Tibial artery (tissue), 4 donors: ENCODE data around the gene PCSK9.
A peak's percentile ranks its signal among the peaks of the same experiment; 100 is the strongest.

Source experiments
- DNase-seq, 2 donors: peaks; one replicate each; pipeline ENCODE4 v3.0.0-alpha.2; 2019
- H3K27ac ChIP-seq, 2 donors: fragments of 200-600 bp; sonication (generic) in 1 of 2; 1 replicate in 1 of 2; 2 replicates in 1 of 2; pipeline ENCODE4 v1.5.1; 2018 to 2019; ENCODE audit warnings: mild to moderate bottlenecking in 1 of 2
- H3K27me3 ChIP-seq, 2 donors: fragments of 200-600 bp; sonication (generic) in 1 of 2; one replicate each; pipeline versions ENCODE4 v1.5.1 to v1.6.0; 2016 to 2019
- H3K36me3 ChIP-seq, 3 donors: fragments of 200-600 bp; sonication (generic) in 2 of 3; one replicate each; pipeline ENCODE4 v1.5.1; 2016 to 2019; ENCODE audit warnings: mild to moderate bottlenecking in 2 of 3
- H3K4me1 ChIP-seq, 4 donors: fragments of 200-600 bp; sonication (generic) in 2 of 4; 1 replicate in 3 of 4; 2 replicates in 1 of 4; pipeline ENCODE4 v1.5.1; 2016 to 2019
- H3K4me3 ChIP-seq, 2 donors: fragments of 200-600 bp; sonication (generic) in 1 of 2; 1 replicate in 1 of 2; 2 replicates in 1 of 2; pipeline ENCODE4 v1.5.1; 2018 to 2019; ENCODE audit warnings: mild to moderate bottlenecking in 2 of 2
- H3K9me3 ChIP-seq, 3 donors: fragments of 200-600 bp; sonication (generic) in 1 of 3; one replicate each; pipeline ENCODE4 v1.5.1; 2016 to 2019
- CTCF ChIP-seq, 2 experiments: fragments of 200-600 bp in 1 of 2; fragments of 450-650 bp in 1 of 2; IDR thresholded peaks; one replicate each; pipeline ENCODE4 v1.5.1; 2017 to 2019; ENCODE audit warnings: antibody characterized with exemption in 2 of 2, mild to moderate bottlenecking in 1 of 2, moderate library complexity in 1 of 2
- intact Hi-C: fragments of 100-400 bp; cut with DNase I; formaldehyde crosslinking; loops from one replicate; pipeline ENCODE4 v1.15.0; 2023; ENCODE audit warnings: low total_unique reads

The PCSK9 gene

GRCh38 chr1:55002686-55003085 lies 36.7 kb upstream of the PCSK9 start:
- intact Hi-C loops, result no loop called here
- no peak for TF ChIP-seq CTCF (IDR thresholded peaks at IDR 0.05)
- H3K27me3 ChIP-seq, result peaks cover 0 to 24% of the 10 kb centered on the region in 2 donors
- H3K9me3 ChIP-seq, result no peaks in the 10 kb centered on the region
- no peak overlapping the region for H3K4me3 ChIP-seq
- no peak overlapping the region for H3K27ac ChIP-seq
- no peak for DNase-seq
- no peaks in the 10 kb centered on the region for H3K4me1 ChIP-seq
- no peaks in the 10 kb centered on the region for H3K36me3 ChIP-seq

GRCh38 chr1:55005351-55006140 lies 33.8 kb upstream of the PCSK9 start:
- intact Hi-C loops, result no loop called here
- H3K27me3 ChIP-seq, result peaks cover 0 to 3% of the 10 kb centered on the region in 2 donors
- H3K4me3 ChIP-seq, result no peak overlapping the region
- no peak for DNase-seq
- no peak for TF ChIP-seq CTCF (IDR thresholded peaks at IDR 0.05)
- H3K9me3 ChIP-seq, result no peaks in the 10 kb centered on the region
- H3K4me1 ChIP-seq, result no peaks in the 10 kb centered on the region
- no peak overlapping the region for H3K27ac ChIP-seq
- no peaks in the 10 kb centered on the region for H3K36me3 ChIP-seq

- Histone ChIP-seq H3K36me3 (no peaks in the 10 kb centered on the region), H3K27ac (no peak overlapping the region), H3K4me3 (no peak overlapping the region), H3K9me3 (no peaks in the 10 kb centered on the region), H3K27me3 (peaks cover 0 to 3% of the 10 kb centered on the region in 2 donors), H3K4me1 (no peaks in the 10 kb centered on the region)
- no peak for TF ChIP-seq CTCF (IDR thresholded peaks at IDR 0.05)
- intact Hi-C loops, result no loop called here
- DNase-seq, result peak in 1 of 2 donors; percentile 49
Measured at GRCh38 chr1:55006931-55007330, 32.4 kb upstream of the PCSK9 start.

- Histone ChIP-seq H3K27me3 (peaks cover 0 to 10% of the 10 kb centered on the region in 2 donors), H3K27ac (no peak overlapping the region), H3K9me3 (no peaks in the 10 kb centered on the region), H3K36me3 (no peaks in the 10 kb centered on the region), H3K4me1 (no peaks in the 10 kb centered on the region), H3K4me3 (no peak overlapping the region)
- no peak for TF ChIP-seq CTCF (IDR thresholded peaks at IDR 0.05)
- intact Hi-C loops, result no loop called here
- no peak for DNase-seq
Measured at GRCh38 chr1:55007625-55008024, 31.7 kb upstream of the PCSK9 start.

GRCh38 chr1:55010194-55010886 lies 29.0 kb upstream of the PCSK9 start:
- intact Hi-C loops, result no loop called here
- no peaks in the 10 kb centered on the region for H3K36me3 ChIP-seq
- no peak for TF ChIP-seq CTCF (IDR thresholded peaks at IDR 0.05)

More at GRCh38 chr1:55010194-55010886, 29.0 kb upstream of the PCSK9 start:
- H3K4me1 ChIP-seq, result peaks cover 0 to 2% (median 0%) of the 10 kb centered on the region in 4 donors
- no peak overlapping the region for H3K4me3 ChIP-seq
- peak in 1 of 2 donors; percentile 29 for DNase-seq
- H3K27me3 ChIP-seq, result peaks cover 0 to 33% of the 10 kb centered on the region in 2 donors
- H3K27ac ChIP-seq, result no peak overlapping the region
- no peaks in the 10 kb centered on the region for H3K9me3 ChIP-seq
